T-helper 2 cell (primary cell): ENCODE results near the gene AFDN.
A peak's percentile ranks its signal among the peaks of the same experiment; 100 is the strongest.
"Not testable (repeated sequence)": the region's sequence is repeated elsewhere in the genome, so short reads cannot be mapped to it uniquely, and the experiment has no call there.

Experiments
- DNase-seq, 5 experiments: peaks; one replicate each; pipeline versions ENCODE4 v3.0.0 to v3.0.0-alpha.2; 2012 to 2022

AFDN gene

GRCh38 chr6:167956983-167957492 lies 130.3 kb downstream of the AFDN start:
- no peak for DNase-seq

DNA sequence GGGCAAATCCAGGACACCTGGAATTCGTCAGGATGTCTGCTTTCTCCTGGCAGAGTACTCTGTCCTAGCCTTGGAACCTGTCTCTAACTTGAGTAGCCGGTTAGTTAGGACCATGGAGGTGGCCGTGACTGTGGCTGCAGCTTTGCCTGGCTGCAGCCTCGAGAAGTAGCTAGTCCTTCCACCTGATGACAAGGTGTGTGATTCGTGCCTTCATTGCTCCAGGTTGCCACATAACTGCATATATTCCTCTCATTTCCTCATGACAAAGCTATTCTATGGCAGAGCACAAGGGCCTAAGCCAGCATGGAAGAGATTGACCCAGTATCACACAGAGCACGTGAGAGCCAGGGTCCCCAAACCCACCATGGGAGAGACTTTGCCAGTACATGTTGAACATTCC lies 130.9 kb downstream of the AFDN start:
- DNase-seq = no peak

GRCh38 chr6:167960579-167960978 lies 133.9 kb downstream of the AFDN start:
- DNase-seq = no peak

GRCh38 chr6:167962711-167963110 lies 136.0 kb downstream of the AFDN start:
- DNase-seq = no peak

GRCh38 chr6:167963589-167964057 lies 136.9 kb downstream of the AFDN start:
- DNase-seq = no peak

DNA sequence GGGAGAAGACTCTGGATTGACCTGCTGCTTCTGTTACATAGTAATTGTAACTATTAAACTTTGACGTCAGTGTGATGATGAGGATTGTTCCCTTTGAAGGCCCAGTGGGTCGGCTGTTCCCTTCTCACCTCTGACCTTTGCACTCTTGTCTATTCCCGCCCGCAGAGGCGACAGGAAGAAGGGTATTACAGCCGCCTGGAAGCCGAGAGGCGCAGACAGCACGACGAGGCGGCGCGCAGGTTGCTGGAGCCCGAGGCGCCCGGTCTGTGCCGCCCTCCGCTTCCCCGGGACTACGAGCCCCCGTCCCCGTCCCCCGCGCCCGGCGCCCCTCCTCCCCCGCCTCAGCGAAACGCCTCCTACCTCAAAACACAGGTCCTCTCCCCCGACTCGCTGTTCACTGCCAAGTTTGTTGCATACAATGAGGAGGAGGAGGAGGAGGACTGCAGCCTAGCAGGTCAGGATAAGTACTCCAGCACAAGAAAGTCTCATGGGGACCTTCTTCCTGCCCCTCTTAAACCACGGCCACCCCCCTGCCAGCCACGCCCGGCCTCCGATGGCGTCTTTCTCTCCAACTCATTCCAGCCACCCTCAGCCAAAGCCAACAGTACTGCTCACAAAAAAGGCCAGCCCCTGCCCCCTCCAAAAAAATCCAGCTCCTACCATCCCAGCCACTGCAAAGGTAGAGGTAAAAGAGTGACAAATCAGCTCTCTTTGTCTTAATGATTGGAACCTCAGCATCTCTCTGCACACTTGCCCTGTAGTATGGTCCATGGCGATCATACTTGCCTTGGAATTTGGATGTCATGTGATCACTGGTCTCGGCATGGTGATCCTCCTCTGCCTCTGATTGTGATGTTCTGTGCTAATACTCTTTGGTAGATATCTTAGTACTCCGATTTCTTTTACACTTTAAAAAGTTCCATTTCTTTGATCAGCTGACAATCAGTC lies 139.2 kb downstream of the AFDN start:
- DNase-seq = no peak

- DNase-seq = no peak
Observed at GRCh38 chr6:167966540-167966905, 139.8 kb downstream of the AFDN start.

GRCh38 chr6:167968091-167968490 lies 141.4 kb downstream of the AFDN start:
- peak in 1 of 5 experiments; percentile 43 for DNase-seq

GRCh38 chr6:167970230-167970629 lies 143.5 kb downstream of the AFDN start:
- no peak for DNase-seq

DNA sequence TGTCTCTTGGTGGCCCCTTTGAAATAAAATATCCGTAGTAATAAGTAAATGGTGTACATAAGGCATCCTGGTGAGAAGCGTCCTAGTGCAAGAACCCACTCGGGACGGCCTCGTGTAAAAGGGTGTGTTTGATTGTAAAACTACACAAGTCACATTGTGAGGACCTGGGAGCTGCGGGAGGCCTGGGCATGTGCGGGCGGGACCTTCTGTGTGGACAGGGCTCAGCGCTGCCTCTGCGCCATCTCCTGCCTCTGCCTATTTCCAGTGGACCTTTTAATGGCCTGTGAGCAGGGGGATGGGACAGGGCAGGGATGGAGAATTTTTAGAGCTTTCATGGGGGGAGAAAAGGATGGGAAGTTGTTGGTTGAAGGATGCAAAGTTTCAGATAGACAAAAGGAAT lies 145.5 kb downstream of the AFDN start:
- DNase-seq = no peak

GRCh38 chr6:167973148-167973885 lies 146.6 kb downstream of the AFDN start:
- DNase-seq = no peak

DNA sequence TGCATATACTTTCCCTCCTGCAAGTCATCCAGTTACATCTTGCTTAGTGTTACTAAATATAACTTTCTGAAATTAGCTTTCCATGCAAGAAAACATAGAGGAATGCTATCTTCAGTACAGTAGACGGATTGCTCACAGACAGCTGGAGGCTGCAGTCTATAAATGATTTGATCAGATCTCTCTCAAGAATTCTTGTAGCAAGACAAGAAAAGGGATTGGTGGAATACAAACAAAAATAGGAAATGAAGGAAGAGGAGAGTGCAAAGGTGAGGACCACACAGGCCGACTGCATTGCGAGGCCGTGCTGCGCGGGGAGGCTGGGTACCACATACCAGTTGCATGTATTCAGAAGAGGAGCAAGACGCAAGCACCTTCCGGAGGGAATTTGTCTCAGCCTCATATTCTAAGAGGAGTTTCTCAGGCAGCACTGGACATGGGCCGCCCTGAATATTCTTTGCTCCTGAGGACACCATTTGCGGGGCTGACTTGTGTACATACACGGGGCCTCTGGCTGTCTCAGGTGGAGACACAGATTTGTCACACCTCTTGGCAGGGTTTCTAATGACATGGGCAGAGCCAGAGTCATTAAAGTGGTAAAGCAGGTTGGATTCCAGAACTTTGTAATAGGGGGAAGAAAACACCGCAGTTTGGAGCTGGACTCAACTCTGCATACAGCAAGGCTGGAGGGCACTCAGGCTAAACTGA lies 148.1 kb downstream of the AFDN start:
- no peak for DNase-seq

DNA sequence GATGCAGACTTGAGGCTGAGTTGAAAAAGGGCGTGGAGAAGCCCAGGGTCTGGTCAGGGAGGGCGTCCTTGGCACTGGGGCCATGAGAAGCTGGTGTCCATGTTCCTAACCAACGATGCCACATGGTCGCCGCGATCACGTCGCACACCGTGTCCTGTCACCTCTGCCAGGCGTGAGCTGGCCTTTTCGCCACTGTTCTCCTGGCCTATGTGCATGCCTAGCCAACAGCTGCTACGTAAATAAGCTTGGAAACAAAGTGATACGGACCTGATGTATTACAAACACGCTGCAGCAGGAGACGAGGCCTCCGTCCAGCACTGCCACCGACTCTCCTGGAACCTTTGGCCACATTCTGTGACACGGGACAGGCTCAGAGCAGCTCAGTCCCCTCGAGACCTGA lies 148.7 kb downstream of the AFDN start:
- DNase-seq = no peak

DNA sequence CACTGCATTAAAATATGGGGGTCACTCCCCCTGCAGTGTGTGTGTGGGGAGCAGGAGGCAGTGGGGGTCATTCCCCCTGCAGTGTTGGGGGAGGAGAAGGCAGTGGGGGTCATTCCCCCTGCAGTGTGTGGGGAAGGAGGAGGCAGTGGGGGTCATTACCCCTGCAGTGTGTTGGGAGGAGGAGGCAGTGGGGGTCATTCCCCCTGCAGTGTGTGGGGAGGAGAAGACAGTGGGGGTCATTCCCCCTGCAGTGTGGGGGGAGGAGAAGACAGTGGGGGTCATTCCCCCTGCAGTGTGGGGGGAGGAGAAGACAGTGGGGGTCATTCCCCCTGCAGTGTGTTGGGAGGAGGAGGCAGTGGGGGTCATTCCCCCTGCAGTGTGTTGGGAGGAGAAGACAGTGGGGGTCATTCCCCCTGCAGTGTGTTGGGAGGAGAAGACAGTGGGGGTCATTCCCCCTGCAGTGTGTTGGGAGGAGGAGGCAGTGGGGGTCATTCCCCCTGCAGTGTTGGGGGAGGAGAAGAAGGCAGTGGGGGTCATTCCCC lies 149.5 kb downstream of the AFDN start:
- DNase-seq = not testable (repeated sequence)

GRCh38 chr6:167976708-167977107 lies 150.0 kb downstream of the AFDN start:
- no peak for DNase-seq

DNA sequence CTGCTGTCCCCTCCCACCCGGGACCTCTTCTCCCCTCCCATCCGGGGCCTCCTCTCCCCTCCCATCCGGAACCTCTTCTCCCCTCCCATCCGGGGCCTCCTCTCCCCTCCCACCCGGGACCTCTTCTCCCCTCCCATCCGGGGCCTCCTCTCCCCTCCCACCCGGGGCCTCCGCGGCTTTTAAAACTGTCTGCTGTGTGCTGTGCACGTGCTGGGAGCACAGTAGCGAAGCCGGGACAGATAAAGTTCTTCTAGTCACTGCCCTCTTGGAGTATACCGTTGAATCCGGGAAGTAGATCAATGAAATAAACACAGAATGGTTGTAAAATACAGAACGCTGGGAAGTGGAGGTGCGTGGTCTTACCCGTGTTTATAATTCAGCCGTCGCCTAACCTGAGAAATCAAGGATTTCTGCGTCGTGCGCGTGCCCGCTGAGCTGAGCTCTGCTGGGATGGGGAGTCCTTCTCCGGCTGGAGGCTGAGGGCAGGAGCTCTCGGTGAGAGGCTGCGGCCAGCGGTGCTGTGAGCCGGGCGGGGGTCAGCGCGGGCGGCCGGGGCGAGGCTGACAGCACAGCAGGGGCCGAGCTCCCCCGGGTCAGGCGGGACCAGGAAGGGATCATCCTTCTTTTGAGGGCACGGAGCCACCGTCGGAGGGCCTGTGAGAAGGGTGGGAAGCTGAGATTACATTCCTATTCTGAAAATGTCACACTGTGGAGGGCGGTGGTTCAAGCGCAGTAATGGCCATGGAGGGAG lies 151.2 kb downstream of the AFDN start:
- no peak for DNase-seq

GRCh38 chr6:167978607-167979006 lies 151.9 kb downstream of the AFDN start:
- DNase-seq = no peak

DNA sequence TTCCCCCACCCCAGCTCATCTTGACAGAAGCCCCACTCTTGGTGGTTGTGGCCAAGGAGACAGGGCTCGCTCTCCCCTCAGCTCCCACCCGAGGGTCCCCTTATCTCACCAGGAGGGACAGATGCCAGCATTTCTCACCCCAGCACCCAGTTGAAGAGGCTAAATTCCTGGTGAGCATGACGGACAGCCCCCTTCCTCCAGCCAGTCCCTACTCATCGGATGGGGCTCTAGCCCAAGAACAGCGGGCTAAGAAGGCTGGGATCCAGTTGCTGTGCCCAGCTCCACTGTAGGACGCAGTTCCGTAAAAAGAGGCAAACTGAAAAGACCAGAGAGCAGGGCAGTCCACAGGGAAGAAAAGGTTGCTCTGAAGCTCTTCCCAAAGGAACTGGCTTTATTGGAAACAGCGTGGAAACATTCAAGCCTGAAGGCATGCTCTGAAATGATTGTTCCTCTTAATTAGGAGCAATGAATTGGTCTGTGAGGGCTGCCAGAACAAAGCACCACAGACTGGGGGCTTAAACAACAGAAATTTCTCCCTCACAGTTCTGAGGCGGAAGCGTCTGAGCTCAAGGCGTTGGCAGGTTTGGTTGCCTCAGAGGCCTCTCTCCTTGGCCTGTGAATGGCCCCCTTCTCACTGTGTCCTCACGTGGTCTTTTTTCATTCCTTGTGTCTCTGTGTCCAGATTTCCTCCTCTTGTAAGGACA lies 152.9 kb downstream of the AFDN start:
- DNase-seq = no peak

- DNase-seq = no peak
Observed at GRCh38 chr6:167980911-167981580, 154.3 kb downstream of the AFDN start.

DNA sequence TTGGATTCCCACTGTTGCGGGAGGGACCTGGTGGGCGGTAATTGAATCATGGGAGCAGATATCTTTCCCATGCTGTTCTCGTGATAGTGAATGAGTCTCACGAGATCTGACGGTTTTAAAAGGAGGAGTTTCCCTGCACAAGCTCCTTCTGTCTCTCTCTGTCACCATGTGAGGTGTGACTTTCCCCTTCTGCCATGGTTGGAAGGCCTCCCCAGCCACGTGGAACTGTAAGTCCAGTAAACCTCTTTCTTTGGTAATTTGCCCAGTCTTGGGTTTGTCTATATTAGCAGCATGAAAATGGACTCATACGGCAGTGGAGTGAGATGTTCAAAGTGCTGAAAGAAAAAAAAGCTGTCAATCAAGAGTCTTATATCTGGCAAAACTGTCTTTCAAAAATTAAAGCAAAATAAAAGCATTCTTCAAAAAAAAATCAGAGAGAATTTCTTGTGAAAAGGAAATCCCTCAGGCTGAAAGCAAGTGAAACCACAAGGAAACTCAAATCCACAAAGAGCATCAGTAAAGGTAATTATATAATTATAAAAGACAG lies 155.3 kb downstream of the AFDN start:
- no peak for DNase-seq
